Large intestine (tissue), 3 donors: ENCODE data around the gene KLHL30. TPM values are rescaled to one million over a fixed set of nuclear protein-coding genes. Genes with fewer than 3 reads are reported as not detected.

Experiments
- DNase-seq, 2 donors: peaks; one replicate each; pipeline versions ENCODE4 v3.0.0 to v3.0.0-alpha.2; 2013
- H3K27ac ChIP-seq: one replicate; pipeline ENCODE4 v1.5.1; 2013; ENCODE audit warnings: low read length
- H3K27me3 ChIP-seq: 2 replicates; pipeline ENCODE4 v1.6.1; 2013; ENCODE audit warnings: low read length; ENCODE audit not compliant: control insufficient read depth, insufficient read depth
- H3K36me3 ChIP-seq: 2 replicates; pipeline ENCODE4 v1.6.1; 2013; ENCODE audit warnings: low read length; ENCODE audit not compliant: control insufficient read depth, insufficient read depth
- H3K4me1 ChIP-seq: one replicate; pipeline ENCODE4 v1.6.1; 2013; ENCODE audit warnings: low read length; ENCODE audit not compliant: control insufficient read depth, insufficient read depth
- H3K4me3 ChIP-seq: one replicate; pipeline ENCODE4 v1.5.1; 2013; ENCODE audit warnings: low read length
- H3K9me3 ChIP-seq: one replicate; pipeline ENCODE4 v1.6.1; 2013; ENCODE audit warnings: mild to moderate bottlenecking, low read depth, low read length, moderate library complexity; ENCODE audit not compliant: control insufficient read depth
- WGBS: methylation state at CpG from one replicate; pipeline ENCODE4 v1.1.5; 2013; ENCODE audit warnings: low lambda C conversion rate; ENCODE audit not compliant: insufficient coverage; 5-methylcytosine and 5-hydroxymethylcytosine counted together
- polyA plus RNA-seq: library from polyadenylated mRNA; unstranded; fragments of 120-200 nt; gene quantifications from one replicate; pipeline ENCODE4 v1.2.1, GENCODE V29; 2013

Gene KLHL30
- polyA plus RNA-seq, 1 donor = 0.12 TPM

GRCh38 chr2:238176613-238177012 is 38.1 kb downstream of the KLHL30 start:
- Histone ChIP-seq H3K27me3 (no peaks in the 10 kb centered on the region), H3K4me3 (no peak overlapping the region), H3K36me3 (peaks cover 82% of the 10 kb centered on the region), H3K9me3 (no peaks in the 10 kb centered on the region), H3K27ac (no peak overlapping the region), H3K4me1 (no peaks in the 10 kb centered on the region)
- no peak for DNase-seq

- no peaks in the 10 kb centered on the region for H3K4me1 ChIP-seq
- no peaks in the 10 kb centered on the region for H3K27me3 ChIP-seq
- DNase-seq = no peak
- no peak overlapping the region for H3K4me3 ChIP-seq
- peaks cover 84% of the 10 kb centered on the region for H3K36me3 ChIP-seq
- WGBS = no CpG with 5 or more reads among the region's 5 CpGs
- H3K27ac ChIP-seq = no peak overlapping the region
- H3K9me3 ChIP-seq = no peaks in the 10 kb centered on the region
Observed at GRCh38 chr2:238180554-238180953, 42.1 kb downstream of the KLHL30 start.

GRCh38 chr2:238182362-238182761 is 43.9 kb downstream of the KLHL30 start:
- H3K4me1 ChIP-seq = no peaks in the 10 kb centered on the region
- H3K27me3 ChIP-seq = no peaks in the 10 kb centered on the region
- WGBS = no CpG with 5 or more reads among the region's 6 CpGs
- peaks cover 86% of the 10 kb centered on the region for H3K36me3 ChIP-seq
- H3K9me3 ChIP-seq = no peaks in the 10 kb centered on the region
- no peak for DNase-seq
- H3K4me3 ChIP-seq = no peak overlapping the region
- H3K27ac ChIP-seq = no peak overlapping the region

DNA sequence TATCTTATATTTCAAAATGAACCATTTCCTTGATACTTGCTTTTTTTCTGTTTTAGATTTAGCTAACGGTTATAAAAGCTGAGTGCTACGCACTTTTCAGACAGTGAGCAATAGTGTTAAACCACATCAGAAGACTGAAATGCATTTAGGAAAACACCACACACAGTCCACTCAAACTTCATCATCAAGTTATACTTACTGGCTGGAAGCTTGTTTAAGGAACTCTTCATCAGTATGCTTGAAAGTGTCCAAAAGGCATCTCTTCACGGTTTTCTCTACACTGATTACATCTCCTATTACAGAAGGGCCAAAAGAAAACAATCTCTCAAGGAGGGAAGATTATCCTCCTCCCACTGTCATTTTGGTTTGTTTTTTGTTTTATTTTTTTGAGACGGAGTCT is 45.4 kb downstream of the KLHL30 start:
- Histone ChIP-seq H3K4me1 (no peaks in the 10 kb centered on the region), H3K4me3 (no peak overlapping the region), H3K27me3 (no peaks in the 10 kb centered on the region), H3K9me3 (no peaks in the 10 kb centered on the region), H3K36me3 (peaks cover 88% of the 10 kb centered on the region), H3K27ac (no peak overlapping the region)
- WGBS = 100% methylated on average over 2 of the region's 4 CpGs
- DNase-seq = no peak

DNA sequence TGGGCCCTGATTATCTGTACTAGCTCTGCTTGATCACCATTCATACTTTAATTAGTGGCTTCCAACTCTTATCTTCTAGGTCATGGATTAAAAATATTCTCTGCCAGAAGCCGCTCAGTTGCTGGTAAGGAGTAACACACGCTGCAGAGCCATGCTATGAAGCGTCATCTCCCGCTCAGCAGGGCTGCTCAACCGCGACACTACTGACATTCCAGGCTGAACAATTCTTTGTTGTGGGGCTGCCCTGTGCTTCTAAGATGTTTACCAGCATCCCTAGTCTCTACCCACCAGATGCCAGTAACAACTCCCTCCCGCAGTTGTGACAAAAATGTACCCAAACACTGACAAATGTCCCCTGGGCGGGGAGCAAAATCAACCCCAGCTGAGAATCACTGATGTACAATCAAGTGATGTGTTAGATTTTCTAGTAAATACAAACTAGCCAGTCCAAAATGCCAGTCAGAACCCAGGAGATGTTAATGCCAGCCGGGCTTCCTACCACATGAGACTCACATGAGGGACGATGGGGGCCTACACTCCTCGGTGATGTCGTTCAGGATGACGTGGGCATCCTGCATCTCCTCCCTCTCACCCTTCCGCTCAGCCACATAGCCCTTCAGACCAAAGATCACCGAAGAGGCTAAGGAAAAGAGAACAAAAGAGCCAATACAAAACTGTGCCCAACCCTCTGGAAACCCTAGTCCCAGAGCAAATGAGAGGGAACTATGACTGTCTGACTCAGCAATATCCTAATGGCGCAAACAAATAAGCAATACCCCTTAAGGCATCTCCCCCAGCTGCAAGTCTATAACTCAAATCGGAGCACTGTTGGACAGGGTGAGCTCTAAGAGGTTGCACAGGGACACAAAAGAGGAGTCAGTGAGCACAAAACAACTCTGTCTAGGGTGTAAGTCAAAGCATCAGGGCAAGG is 49.4 kb downstream of the KLHL30 start:
- Histone ChIP-seq H3K36me3 (peaks cover 75% of the 10 kb centered on the region), H3K4me1 (no peaks in the 10 kb centered on the region), H3K27ac (no peak overlapping the region), H3K27me3 (no peaks in the 10 kb centered on the region), H3K4me3 (no peak overlapping the region), H3K9me3 (no peaks in the 10 kb centered on the region)
- no CpG with 5 or more reads among the region's 17 CpGs for WGBS
- DNase-seq = no peak

DNA sequence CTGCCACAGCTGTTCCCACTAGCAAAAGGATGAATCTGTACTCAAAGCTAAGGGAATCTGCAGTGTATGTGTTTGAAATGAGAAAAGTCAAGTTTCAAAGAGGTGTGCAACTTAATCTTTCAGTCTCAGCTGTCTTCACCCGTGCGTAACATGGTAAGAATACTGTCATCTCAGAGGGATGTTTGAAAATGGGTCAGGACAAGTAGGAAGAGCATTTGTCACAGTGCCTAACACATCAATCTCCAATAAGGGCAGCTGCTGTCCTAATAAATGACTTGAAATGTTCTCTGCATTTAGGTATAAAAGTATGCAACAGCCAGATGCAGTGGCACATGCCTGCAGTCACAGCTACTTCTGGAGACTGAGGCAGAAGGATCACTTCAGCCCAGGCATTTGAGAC is 52.0 kb downstream of the KLHL30 start:
- Histone ChIP-seq H3K4me1 (no peaks in the 10 kb centered on the region), H3K4me3 (no peak overlapping the region), H3K9me3 (no peaks in the 10 kb centered on the region), H3K27me3 (no peaks in the 10 kb centered on the region), H3K27ac (no peak overlapping the region), H3K36me3 (peaks cover 64% of the 10 kb centered on the region)
- WGBS = 100% methylated on average over 1 of the region's 2 CpGs
- no peak for DNase-seq

Other genes starting within 250 kb of the KLHL30 start
- 44.7 TPM for gene UBE2F, start 171.7 kb upstream of the KLHL30 start, polyA plus RNA-seq
- gene SCLY, start 77.7 kb upstream of the KLHL30 start, polyA plus RNA-seq = 21.5 TPM
- 1.5 TPM for gene ESPNL, start 38.3 kb upstream of the KLHL30 start, polyA plus RNA-seq
- gene ERFE, start 20.3 kb downstream of the KLHL30 start, polyA plus RNA-seq = 0.94 TPM
- 47.1 TPM for gene ILKAP, start 65.0 kb downstream of the KLHL30 start, polyA plus RNA-seq
- gene HES6, start 101.4 kb downstream of the KLHL30 start, polyA plus RNA-seq = 24.4 TPM
- gene PER2, start 149.9 kb downstream of the KLHL30 start, polyA plus RNA-seq = 13.5 TPM
- 10.6 TPM for gene TRAF3IP1, start 181.8 kb downstream of the KLHL30 start, polyA plus RNA-seq